ENCODE results near the gene METRNL.

The METRNL gene

GRCh38 chr17:83071365-83071764 is 8.0 kb upstream of the METRNL start:
- H3K4me3 ChIP-seq (ENCODE audit: low read length) = no peak overlapping the region
- no peaks in the 10 kb centered on the region for H3F3A ChIP-seq (ENCODE audit: insufficient read depth, low read length)
- no peak for TF ChIP-seq EZH2phosphoT487 (IDR thresholded peaks at IDR 0.05; ENCODE audit: low read length)
- no peak for TF ChIP-seq CTCF (IDR thresholded peaks at IDR 0.05; ENCODE audit: low read length)
- TF ChIP-seq EZH2 (optimal IDR thresholded peaks at IDR 0.05; ENCODE audit: low read depth, low read length) = no peak
- no peaks in the 10 kb centered on the region for H3K9me2 ChIP-seq (replicated peaks; ENCODE audit: insufficient read depth, low read length)
- no peak overlapping the region for H2AFZ ChIP-seq (ENCODE audit: low read length)
- no peaks in the 10 kb centered on the region for H3K79me2 ChIP-seq (ENCODE audit: low read length)
- no peak overlapping the region for H3K27ac ChIP-seq (ENCODE audit: low read length)
- H3K9me3 ChIP-seq (replicated peaks; ENCODE audit: insufficient read depth, low read length) = no peaks in the 10 kb centered on the region
- no peaks in the 10 kb centered on the region for H3K36me3 ChIP-seq (replicated peaks; ENCODE audit: insufficient read depth, low read length)
- H3K27me3 ChIP-seq (replicated peaks; ENCODE audit: insufficient read depth, low read length) = peaks cover 85% of the 10 kb centered on the region
- H3K4me1 ChIP-seq (ENCODE audit: low read length) = no peaks in the 10 kb centered on the region
- H4K20me1 ChIP-seq (ENCODE audit: insufficient read depth, low read length) = no peaks in the 10 kb centered on the region
- H3K9ac ChIP-seq (ENCODE audit: low read length) = no peak overlapping the region
- no peak overlapping the region for H3K4me2 ChIP-seq (ENCODE audit: low read depth, low read length)
- DNase-seq = no peak

- Histone ChIP-seq H3K4me3 (ENCODE audit: low read length) (no peak overlapping the region), H2AFZ (ENCODE audit: low read length) (no peak overlapping the region), H3K9me2 (replicated peaks; ENCODE audit: insufficient read depth, low read length) (no peaks in the 10 kb centered on the region), H4K20me1 (ENCODE audit: insufficient read depth, low read length) (no peaks in the 10 kb centered on the region), H3K27me3 (replicated peaks; ENCODE audit: insufficient read depth, low read length) (peaks cover 87% of the 10 kb centered on the region), H3K27ac (ENCODE audit: low read length) (no peak overlapping the region), H3F3A (ENCODE audit: insufficient read depth, low read length) (no peaks in the 10 kb centered on the region), H3K79me2 (ENCODE audit: low read length) (no peaks in the 10 kb centered on the region), H3K9ac (ENCODE audit: low read length) (no peak overlapping the region), H3K4me1 (ENCODE audit: low read length) (no peaks in the 10 kb centered on the region), H3K36me3 (replicated peaks; ENCODE audit: insufficient read depth, low read length) (no peaks in the 10 kb centered on the region), H3K4me2 (ENCODE audit: low read depth, low read length) (no peak overlapping the region), H3K9me3 (replicated peaks; ENCODE audit: insufficient read depth, low read length) (no peaks in the 10 kb centered on the region)
- TF ChIP-seq EZH2 (optimal IDR thresholded peaks at IDR 0.05; ENCODE audit: low read depth, low read length) (no peak), EZH2phosphoT487 (IDR thresholded peaks at IDR 0.05; ENCODE audit: low read length) (no peak), CTCF (IDR thresholded peaks at IDR 0.05; ENCODE audit: low read length) (no peak)
- no peak for DNase-seq
Measured at GRCh38 chr17:83071966-83072562, 7.3 kb upstream of the METRNL start.

GRCh38 chr17:83072600-83073358 is 6.6 kb upstream of the METRNL start:
- Histone ChIP-seq H3K4me1 (ENCODE audit: low read length) (no peaks in the 10 kb centered on the region), H3K4me2 (ENCODE audit: low read depth, low read length) (no peak overlapping the region)

More at GRCh38 chr17:83072600-83073358, 6.6 kb upstream of the METRNL start:
- Histone ChIP-seq H2AFZ (ENCODE audit: low read length) (no peak overlapping the region), H3F3A (ENCODE audit: insufficient read depth, low read length) (no peaks in the 10 kb centered on the region), H3K4me3 (ENCODE audit: low read length) (no peak overlapping the region), H3K79me2 (ENCODE audit: low read length) (no peaks in the 10 kb centered on the region), H3K9me3 (replicated peaks; ENCODE audit: insufficient read depth, low read length) (no peaks in the 10 kb centered on the region), H3K36me3 (replicated peaks; ENCODE audit: insufficient read depth, low read length) (no peaks in the 10 kb centered on the region), H3K27me3 (replicated peaks; ENCODE audit: insufficient read depth, low read length) (peaks cover 87% of the 10 kb centered on the region), H4K20me1 (ENCODE audit: insufficient read depth, low read length) (no peaks in the 10 kb centered on the region), H3K27ac (ENCODE audit: low read length) (no peak overlapping the region), H3K9ac (ENCODE audit: low read length) (no peak overlapping the region), H3K9me2 (replicated peaks; ENCODE audit: insufficient read depth, low read length) (no peaks in the 10 kb centered on the region)
- TF ChIP-seq EZH2phosphoT487 (IDR thresholded peaks at IDR 0.05; ENCODE audit: low read length) (no peak), CTCF (IDR thresholded peaks at IDR 0.05; ENCODE audit: low read length) (no peak), EZH2 (optimal IDR thresholded peaks at IDR 0.05; ENCODE audit: low read depth, low read length) (no peak)
- DNase-seq = no peak

Measured in MM.1S (cell line).